Neuronal stem cell (in vitro differentiated cells): ENCODE data around the gene CPAMD8.
A peak's percentile ranks its signal among the peaks of the same experiment; 100 is the strongest.

ENCODE experiments used
- DNase-seq: peaks from one replicate; pipeline ENCODE4 v3.0.0-alpha.2; 2013; ENCODE audit warnings: low spot score
- H2AFZ ChIP-seq: one replicate; pipeline ENCODE4 v1.6.1; 2013; ENCODE audit warnings: mild to moderate bottlenecking, low read length, inconsistent platforms
- H2AK5ac ChIP-seq: 2 replicates; pipeline ENCODE4 v1.6.1; 2013; ENCODE audit warnings: low read depth, mild to moderate bottlenecking, inconsistent platforms, low read length, moderate library complexity, mixed read lengths
- H2BK120ac ChIP-seq: 2 replicates; pipeline ENCODE4 v1.6.1; 2013; ENCODE audit warnings: low read depth, mild to moderate bottlenecking, inconsistent platforms, low read length, moderate library complexity, mixed read lengths
- H2BK12ac ChIP-seq: one replicate; pipeline ENCODE4 v1.6.1; 2013; ENCODE audit warnings: low read length, inconsistent platforms
- H2BK15ac ChIP-seq: 2 replicates; pipeline ENCODE4 v1.6.1; 2013; ENCODE audit warnings: mild to moderate bottlenecking, low read length, inconsistent platforms, mixed read lengths
- H2BK5ac ChIP-seq: one replicate; pipeline ENCODE4 v1.6.1; 2013; ENCODE audit warnings: inconsistent platforms, mild to moderate bottlenecking, low read length, moderate library complexity
- H3K14ac ChIP-seq: one replicate; pipeline ENCODE4 v1.6.1; 2013; ENCODE audit warnings: low read length, inconsistent platforms
- H3K18ac ChIP-seq: 2 replicates; pipeline ENCODE4 v1.6.1; 2013; ENCODE audit warnings: low read length, inconsistent platforms
- H3K23ac ChIP-seq: 2 replicates; pipeline ENCODE4 v1.6.1; 2013; ENCODE audit warnings: low read depth, mild to moderate bottlenecking, mixed read lengths, low read length, inconsistent platforms; ENCODE audit not compliant: poor library complexity
- H3K27ac ChIP-seq: replicated peaks from 3 replicates; pipeline ENCODE4 v1.5.1; 2013; ENCODE audit warnings: low read length, inconsistent platforms
- H3K27me3 ChIP-seq, 3 experiments: 2 replicates each; pipeline ENCODE4 v1.6.1; 2013; ENCODE audit warnings: low read length in 3 of 3, mild to moderate bottlenecking in 2 of 3, inconsistent platforms in 1 of 3, low read depth in 1 of 3, mixed read lengths in 1 of 3, moderate library complexity in 1 of 3; ENCODE audit not compliant: control insufficient read depth in 3 of 3, insufficient read depth in 3 of 3
- H3K36me3 ChIP-seq, 2 donors: replicated peaks in 1 of 2; 2 replicates each; pipeline ENCODE4 v1.6.1; 2013; ENCODE audit warnings: low read length in 2 of 2; ENCODE audit not compliant: control insufficient read depth in 2 of 2, insufficient read depth in 2 of 2
- H3K4ac ChIP-seq: 2 replicates; pipeline ENCODE4 v1.6.1; 2013; ENCODE audit warnings: inconsistent platforms, mild to moderate bottlenecking, low read length, moderate library complexity
- H3K4me1 ChIP-seq, 2 donors: 1 replicate in 1 of 2; 2 replicates in 1 of 2; pipeline ENCODE4 v1.6.1; 2013; ENCODE audit warnings: low read length in 2 of 2, low read depth in 1 of 2; ENCODE audit not compliant: control insufficient read depth in 2 of 2, insufficient read depth in 1 of 2
- H3K4me2 ChIP-seq: one replicate; pipeline ENCODE4 v1.6.1; 2013; ENCODE audit warnings: mild to moderate bottlenecking, low read length, inconsistent platforms; ENCODE audit not compliant: insufficient read depth, poor library complexity, severe bottlenecking
- H3K4me3 ChIP-seq, 2 donors: 2 replicates each; pipeline ENCODE4 v1.5.1; 2013; ENCODE audit warnings: low read length in 2 of 2, mild to moderate bottlenecking in 2 of 2, inconsistent platforms in 1 of 2, moderate library complexity in 1 of 2
- H3K79me1 ChIP-seq: one replicate; pipeline ENCODE4 v1.6.1; 2013; ENCODE audit warnings: low read depth, mild to moderate bottlenecking, inconsistent platforms, low read length, moderate library complexity
- H3K9ac ChIP-seq: one replicate; pipeline ENCODE4 v1.6.1; 2013; ENCODE audit warnings: mild to moderate bottlenecking, low read depth, low read length, inconsistent platforms; ENCODE audit not compliant: poor library complexity
- H3K9me3 ChIP-seq, 2 donors: replicated peaks in 1 of 2; 2 replicates each; pipeline versions ENCODE3 to v1.6.1; 2013; ENCODE audit warnings: low read length in 2 of 2, mild to moderate bottlenecking in 2 of 2, inconsistent platforms in 1 of 2, low read depth in 1 of 2, mixed read lengths in 1 of 2, moderate library complexity in 1 of 2; ENCODE audit not compliant: control insufficient read depth in 2 of 2, insufficient read depth in 1 of 2
- H4K8ac ChIP-seq: one replicate; pipeline ENCODE4 v1.6.1; 2013; ENCODE audit warnings: low read depth, mild to moderate bottlenecking, inconsistent platforms, low read length, moderate library complexity
- H4K91ac ChIP-seq: one replicate; pipeline ENCODE4 v1.6.1; 2013; ENCODE audit warnings: low read length, low read depth, mild to moderate bottlenecking, inconsistent platforms; ENCODE audit not compliant: poor library complexity
- WGBS, 2 donors: extraction: QIAGEN DNeasy Blood & Tissue Kit; methylation state at CpG; one replicate each; pipeline ENCODE4 v1.1.7; 2013; ENCODE audit warnings: missing lambda C conversion rate in 2 of 2, mixed read lengths in 1 of 2; ENCODE audit not compliant: insufficient read length in 2 of 2, insufficient replicate concordance in 1 of 2; ENCODE audit errors: extremely low coverage in 2 of 2; 5-methylcytosine and 5-hydroxymethylcytosine counted together

The CPAMD8 gene

GRCh38 chr19:17069193-17069592, 42.6 kb upstream of the CPAMD8 start:
- H3K36me3 ChIP-seq = peaks cover 33 to 88% of the 10 kb centered on the region in 2 donors
- no peak overlapping the region for H4K8ac ChIP-seq
- H2BK12ac ChIP-seq = no peak overlapping the region
- H2BK15ac ChIP-seq = no peak overlapping the region
- no peak overlapping the region for H3K4ac ChIP-seq
- peaks cover 8% of the 10 kb centered on the region for H3K79me1 ChIP-seq
- no peak overlapping the region for H3K27ac ChIP-seq
- peaks cover 6 to 7% of the 10 kb centered on the region in 2 donors for H3K4me1 ChIP-seq
- no peak overlapping the region for H3K18ac ChIP-seq
- H3K27me3 ChIP-seq = no peaks in the 10 kb centered on the region
- H3K4me2 ChIP-seq = no peak overlapping the region
- no peak overlapping the region for H2BK5ac ChIP-seq
- H3K4me3 ChIP-seq = no peak overlapping the region
- no CpG with 5 or more reads among the region's 9 CpGs for WGBS, 2 donors
- H3K9ac ChIP-seq = no peak overlapping the region
- H2AK5ac ChIP-seq = no peak overlapping the region
- no peak overlapping the region for H2BK120ac ChIP-seq
- H3K23ac ChIP-seq = no peak overlapping the region
- peaks cover 0 to 1% of the 10 kb centered on the region in 2 donors for H3K9me3 ChIP-seq
- H2AFZ ChIP-seq = no peak overlapping the region
- no peak overlapping the region for H4K91ac ChIP-seq
- H3K14ac ChIP-seq = no peak overlapping the region
- DNase-seq = no peak

- no peak overlapping the region for H3K9ac ChIP-seq
- H3K4me1 ChIP-seq = peaks cover 0 to 3% of the 10 kb centered on the region in 2 donors
- no peak overlapping the region for H3K4ac ChIP-seq
- H3K27ac ChIP-seq = no peak overlapping the region
- peaks cover 10% of the 10 kb centered on the region for H3K79me1 ChIP-seq
- no peak overlapping the region for H3K14ac ChIP-seq
- no peak overlapping the region for H3K18ac ChIP-seq
- no peak for DNase-seq
- H3K4me2 ChIP-seq = no peak overlapping the region
- H2BK5ac ChIP-seq = no peak overlapping the region
- H3K9me3 ChIP-seq = peaks cover 0 to 25% of the 10 kb centered on the region in 2 donors
- no peak overlapping the region for H2AFZ ChIP-seq
- H3K4me3 ChIP-seq = no peak overlapping the region
- H3K23ac ChIP-seq = no peak overlapping the region
- no peak overlapping the region for H4K91ac ChIP-seq
- H4K8ac ChIP-seq = no peak overlapping the region
- H2AK5ac ChIP-seq = no peak overlapping the region
- WGBS, 2 donors = no CpG with 5 or more reads among the region's 2 CpGs
- H2BK15ac ChIP-seq = no peak overlapping the region
- H3K36me3 ChIP-seq = peaks cover 47 to 89% of the 10 kb centered on the region in 2 donors
- no peak overlapping the region for H2BK120ac ChIP-seq
- no peak overlapping the region for H2BK12ac ChIP-seq
- H3K27me3 ChIP-seq = no peaks in the 10 kb centered on the region
Measured at GRCh38 chr19:17063428-17063827, 36.8 kb upstream of the CPAMD8 start.

DNA sequence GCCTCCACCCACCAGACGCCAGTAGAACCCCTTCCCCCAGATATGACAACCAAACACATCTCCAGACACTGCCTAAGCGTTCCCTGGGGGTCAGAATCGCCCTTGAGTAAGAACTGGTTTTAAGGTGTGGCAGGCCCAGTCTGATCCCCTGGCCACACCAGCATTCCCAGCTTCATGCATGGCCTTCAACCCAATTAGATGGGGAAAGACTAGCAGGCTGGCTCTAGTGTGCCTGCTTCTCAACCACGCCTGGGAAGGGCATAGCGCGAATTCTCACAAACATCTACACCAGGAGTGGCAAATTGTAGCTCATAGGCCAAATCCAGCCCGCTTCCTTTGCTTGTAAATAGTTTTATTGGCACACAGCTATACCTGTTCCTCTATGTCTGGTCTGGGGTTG, 35.1 kb upstream of the CPAMD8 start:
- Histone ChIP-seq H2AK5ac (no peak overlapping the region), H3K18ac (no peak overlapping the region), H3K9me3 (peaks cover 0 to 36% of the 10 kb centered on the region in 2 donors), H3K4me1 (no peaks in the 10 kb centered on the region), H3K4me3 (peak overlapping the region in 1 of 2 donors; percentile 3), H3K27me3 (no peaks in the 10 kb centered on the region), H4K91ac (no peak overlapping the region), H2AFZ (no peak overlapping the region), H2BK15ac (no peak overlapping the region), H3K4me2 (no peak overlapping the region), H3K23ac (no peak overlapping the region), H4K8ac (no peak overlapping the region), H3K79me1 (peaks cover 10% of the 10 kb centered on the region), H3K4ac (no peak overlapping the region), H3K36me3 (peaks cover 54 to 94% of the 10 kb centered on the region in 2 donors), H2BK120ac (no peak overlapping the region), H3K27ac (no peak overlapping the region), H3K9ac (no peak overlapping the region), H3K14ac (no peak overlapping the region), H2BK5ac (no peak overlapping the region), H2BK12ac (no peak overlapping the region)
- DNase-seq = no peak
- no CpG with 5 or more reads among the region's 7 CpGs for WGBS, 2 donors

DNA sequence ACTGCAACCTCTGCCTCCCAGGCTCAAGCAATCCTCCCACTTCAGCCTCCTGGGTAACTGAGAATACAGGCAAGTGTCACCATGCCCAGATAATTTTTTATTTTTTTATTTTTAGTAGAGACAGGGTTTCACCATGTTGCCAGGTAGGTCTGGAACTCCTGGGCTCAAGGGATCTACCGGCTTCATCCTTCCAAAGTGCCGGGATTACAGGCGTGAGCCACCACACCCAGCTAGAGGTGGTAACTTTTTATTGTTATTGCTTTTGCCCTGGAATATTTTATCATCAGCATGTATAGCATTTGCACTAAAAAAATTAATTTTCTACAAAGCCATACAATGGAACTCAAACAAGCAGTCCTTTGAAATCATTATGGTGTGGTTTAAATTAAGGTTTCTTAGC, 34.6 kb upstream of the CPAMD8 start:
- no peak for DNase-seq
- Histone ChIP-seq H3K4ac (no peak overlapping the region), H3K23ac (no peak overlapping the region), H3K9ac (no peak overlapping the region), H4K8ac (no peak overlapping the region), H3K18ac (no peak overlapping the region), H3K4me3 (no peak overlapping the region), H2AK5ac (no peak overlapping the region), H2AFZ (no peak overlapping the region), H2BK15ac (no peak overlapping the region), H3K36me3 (peaks cover 49 to 94% of the 10 kb centered on the region in 2 donors), H3K4me1 (no peaks in the 10 kb centered on the region), H2BK120ac (no peak overlapping the region), H3K27me3 (no peaks in the 10 kb centered on the region), H3K14ac (no peak overlapping the region), H3K79me1 (peaks cover 10% of the 10 kb centered on the region), H2BK12ac (no peak overlapping the region), H2BK5ac (no peak overlapping the region), H3K4me2 (no peak overlapping the region), H3K27ac (no peak overlapping the region), H3K9me3 (peaks cover 0 to 36% of the 10 kb centered on the region in 2 donors), H4K91ac (no peak overlapping the region)
- WGBS, 2 donors = no CpG with 5 or more reads among the region's 3 CpGs
